HG03457 (cell line): ENCODE data around the gene RALGPS1.
"Not testable (repeated sequence)": the region's sequence is repeated elsewhere in the genome, so short reads cannot be mapped to it uniquely, and the experiment has no call there.

Source experiments
- ATAC-seq: cut with Tn5 transposase; IDR thresholded peaks from one replicate; pipeline ENCODE4 v1.9.1; 2021; ENCODE audit warnings: moderate number of reproducible peaks; ENCODE audit not compliant: unreplicated experiment

Gene RALGPS1

DNA sequence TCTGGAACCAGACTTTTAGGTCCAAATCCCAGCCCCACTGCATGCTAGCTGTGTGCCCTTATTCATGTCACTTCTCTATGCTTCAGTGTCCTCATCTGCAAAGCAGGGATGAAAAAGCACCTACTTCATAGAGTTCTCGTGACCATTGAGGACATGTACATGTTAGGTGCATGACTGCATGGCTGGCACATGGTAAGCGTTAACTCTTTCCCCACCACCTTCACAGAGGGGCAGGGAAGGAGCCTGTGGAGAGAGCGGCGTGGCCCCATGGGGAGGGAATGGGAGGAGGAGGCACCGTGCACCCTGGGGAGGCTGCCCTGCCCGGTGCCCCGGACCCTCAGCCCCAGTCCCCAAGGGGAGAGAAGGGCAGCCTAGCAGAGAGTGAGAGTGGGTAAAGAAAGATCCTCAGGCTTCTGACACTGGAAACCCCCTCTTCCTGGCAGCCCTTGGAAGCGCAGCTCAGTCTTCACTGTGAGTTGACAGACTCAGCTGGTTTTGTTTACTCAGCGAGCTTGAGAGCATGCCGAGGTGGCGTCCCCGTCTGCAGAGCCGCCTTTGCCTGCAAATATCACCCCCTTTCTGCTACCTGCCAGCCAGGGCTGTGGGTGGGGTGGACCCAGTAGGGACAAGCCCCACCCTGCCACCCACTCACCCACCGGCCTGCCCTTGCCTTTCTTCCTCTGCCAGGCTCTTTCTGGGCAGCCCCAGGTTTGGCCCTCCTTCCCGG is 218.5 kb downstream of the RALGPS1 start:
- ATAC-seq: no peak

DNA sequence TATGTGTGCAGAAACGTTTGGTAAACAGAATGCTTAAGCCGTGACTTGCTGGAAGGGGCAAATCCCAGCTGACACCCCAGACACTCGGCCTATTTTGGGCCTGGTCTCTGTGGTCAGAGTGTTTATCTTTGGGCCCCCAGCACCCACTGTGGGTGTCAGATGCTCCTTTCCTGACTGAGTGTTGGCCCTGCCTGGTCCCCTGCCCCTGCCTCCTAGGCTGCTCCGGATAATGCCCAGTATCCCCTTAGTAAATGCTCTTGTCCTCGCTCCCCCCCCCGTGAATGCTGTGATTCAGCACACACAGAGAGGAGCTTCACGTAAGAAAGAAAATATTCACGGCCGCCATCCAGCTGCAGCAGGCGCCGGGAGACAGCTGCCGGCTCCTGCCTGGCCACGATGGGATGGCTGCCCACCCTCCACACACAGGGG is 219.2 kb downstream of the RALGPS1 start:
- ATAC-seq: no peak

DNA sequence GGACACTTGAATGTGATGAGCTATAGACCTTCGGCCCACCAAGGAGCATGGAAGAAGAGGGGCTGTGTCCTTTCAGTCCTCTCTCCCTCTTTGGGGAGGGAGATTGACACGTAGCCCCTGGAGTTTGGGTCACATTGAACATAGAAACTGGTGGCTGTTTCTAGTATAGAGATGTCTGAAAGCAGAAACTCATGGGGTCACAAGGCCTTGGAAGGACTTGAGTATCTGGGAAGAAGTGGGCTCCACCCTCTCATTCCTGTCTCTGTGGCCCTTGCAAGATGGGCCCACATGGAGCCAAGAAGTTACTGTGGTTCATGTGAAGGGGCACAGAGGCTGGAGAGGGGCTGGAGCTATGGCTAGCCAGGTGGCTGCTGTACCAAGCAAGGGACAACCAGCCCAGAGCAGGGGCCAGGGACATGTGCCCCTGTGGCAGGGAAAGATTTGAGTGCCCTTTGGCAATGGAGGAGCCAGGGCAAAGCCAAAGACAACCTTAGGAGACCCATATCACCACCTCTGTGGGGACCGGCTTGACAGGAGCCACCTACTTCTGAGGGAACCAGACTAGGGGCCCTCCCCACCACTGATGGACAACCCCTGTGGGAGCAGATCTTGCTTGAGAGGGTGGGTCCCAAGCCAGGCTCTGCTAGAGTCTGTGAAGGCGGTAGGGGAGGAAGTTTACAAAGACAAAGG is 220.6 kb downstream of the RALGPS1 start:
- ATAC-seq: no peak

DNA sequence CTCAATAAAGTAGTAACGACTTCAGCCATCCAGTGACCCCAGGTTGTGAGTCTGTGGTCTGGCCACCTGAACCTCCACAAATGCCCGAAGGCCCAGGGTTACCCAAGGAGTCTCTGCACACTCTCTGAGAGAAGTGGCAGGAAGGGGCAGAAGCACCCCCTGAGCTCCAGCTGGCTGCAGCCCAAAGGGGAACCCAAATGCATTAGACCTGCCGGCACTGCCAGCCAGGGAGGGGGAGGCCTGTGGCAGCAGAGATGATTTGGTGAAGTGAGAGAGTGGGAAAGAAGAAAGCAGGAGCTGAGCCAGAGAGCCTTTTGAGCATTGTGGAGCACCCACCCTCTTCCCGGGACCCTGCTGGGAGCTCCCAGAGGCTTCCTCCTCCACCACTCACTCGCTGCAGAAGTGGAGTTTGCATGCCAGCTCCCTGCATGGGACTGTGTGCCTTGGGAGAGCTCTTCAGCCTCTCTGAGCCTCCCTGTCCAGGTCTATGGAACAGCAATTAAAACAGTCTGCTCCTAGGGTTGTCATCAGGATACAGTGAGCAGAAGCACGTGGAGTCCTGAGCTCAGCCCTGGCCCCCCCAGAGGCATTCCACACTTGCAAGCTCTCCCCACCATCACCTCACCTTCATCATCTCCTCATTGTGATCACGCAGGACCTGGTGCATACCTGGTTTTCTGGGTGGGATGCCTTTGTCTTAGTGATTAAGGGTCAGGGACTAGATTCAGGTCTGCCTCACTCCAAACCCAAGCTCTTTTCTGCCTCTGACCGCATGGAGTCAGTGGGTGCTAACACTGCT is 221.7 kb downstream of the RALGPS1 start:
- ATAC-seq: no peak

DNA sequence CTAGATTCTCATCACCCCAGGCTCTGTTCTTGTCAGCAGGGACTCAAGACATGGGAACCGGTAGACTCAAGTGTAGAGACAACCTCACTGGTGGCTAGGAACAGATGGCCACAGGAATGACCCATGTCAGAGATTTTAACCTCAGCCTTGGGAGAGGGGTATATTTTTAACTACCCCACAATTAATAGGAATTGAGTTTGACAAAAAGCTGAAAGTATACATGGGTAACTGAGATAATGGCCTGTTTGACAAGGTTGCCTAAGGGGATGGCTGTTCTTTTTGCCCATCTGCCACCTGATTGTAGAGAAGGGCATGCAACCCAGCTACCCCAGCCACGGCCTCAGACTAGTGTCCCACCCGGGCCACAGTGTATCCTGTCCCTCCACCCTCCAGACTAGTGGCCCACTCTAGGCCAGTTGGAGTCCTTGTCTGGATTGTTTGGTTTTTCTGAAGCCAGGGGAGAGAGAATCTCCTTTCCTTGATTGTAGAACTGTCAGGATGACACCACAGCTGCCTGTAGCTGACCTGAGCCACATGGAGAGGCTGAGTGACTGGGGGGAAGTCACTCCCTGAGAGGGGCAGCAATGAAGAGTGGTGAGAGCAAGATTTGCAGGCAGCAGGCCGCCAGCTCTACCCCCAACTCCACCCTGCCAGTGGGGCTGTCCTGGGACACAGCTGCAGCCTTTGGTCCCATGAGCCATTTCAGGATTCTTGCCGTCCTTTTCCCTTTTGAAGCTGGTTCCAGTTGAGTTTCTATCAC is 222.5 kb downstream of the RALGPS1 start:
- ATAC-seq: no peak

DNA sequence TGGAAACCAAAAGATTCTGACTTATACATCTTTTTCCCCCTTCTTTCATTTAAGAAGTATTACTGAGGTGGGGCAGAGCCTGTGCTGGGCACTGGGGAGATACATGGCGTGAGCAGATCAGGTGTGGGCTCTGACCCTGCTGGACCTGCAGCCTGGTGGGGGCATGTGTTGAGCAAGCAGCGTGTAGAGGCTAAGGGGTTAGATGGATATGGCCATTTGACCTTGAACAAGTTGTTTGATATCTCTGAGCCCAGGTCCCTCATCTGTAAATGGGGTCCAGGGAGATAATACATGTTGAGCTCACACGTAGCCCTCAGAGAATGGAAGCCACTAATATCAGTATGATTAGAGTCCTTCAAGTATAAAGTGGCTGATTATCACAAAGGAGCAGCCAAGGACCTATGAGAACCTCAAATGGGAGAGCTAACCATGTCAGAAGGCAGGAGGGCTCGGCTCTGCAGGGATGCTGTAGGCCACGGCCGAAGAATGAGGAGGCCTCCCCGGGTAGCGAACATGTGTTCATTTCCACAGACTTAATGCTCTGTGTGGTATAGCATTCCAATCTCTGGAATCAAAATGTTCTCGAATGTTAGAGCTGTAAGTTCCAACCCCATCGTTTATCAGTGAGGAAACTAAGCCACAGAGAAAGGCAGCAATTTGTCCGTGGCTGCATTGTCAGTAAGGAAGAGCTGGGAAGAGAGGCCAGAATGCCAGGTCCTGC is 223.2 kb downstream of the RALGPS1 start:
- no peak for ATAC-seq

DNA sequence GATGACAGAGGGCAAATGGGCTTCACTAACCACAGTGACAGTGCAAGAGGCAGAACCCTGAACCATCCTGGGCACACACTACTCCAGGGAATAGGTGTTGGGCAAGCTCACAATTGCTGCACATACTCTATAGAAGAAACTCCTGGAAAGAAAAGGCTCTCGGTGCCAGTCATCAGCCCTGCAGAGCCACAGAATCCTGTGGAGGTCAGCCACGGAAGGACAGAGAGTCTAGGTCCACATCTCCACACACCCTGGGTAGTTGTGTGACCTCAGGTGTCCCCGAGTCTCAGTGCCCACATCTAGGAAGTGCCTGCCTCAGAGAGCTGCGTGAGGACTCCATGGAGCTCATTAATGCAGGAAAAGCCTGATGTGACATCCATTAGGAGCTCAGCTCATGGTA is 223.9 kb downstream of the RALGPS1 start:
- ATAC-seq: no peak

DNA sequence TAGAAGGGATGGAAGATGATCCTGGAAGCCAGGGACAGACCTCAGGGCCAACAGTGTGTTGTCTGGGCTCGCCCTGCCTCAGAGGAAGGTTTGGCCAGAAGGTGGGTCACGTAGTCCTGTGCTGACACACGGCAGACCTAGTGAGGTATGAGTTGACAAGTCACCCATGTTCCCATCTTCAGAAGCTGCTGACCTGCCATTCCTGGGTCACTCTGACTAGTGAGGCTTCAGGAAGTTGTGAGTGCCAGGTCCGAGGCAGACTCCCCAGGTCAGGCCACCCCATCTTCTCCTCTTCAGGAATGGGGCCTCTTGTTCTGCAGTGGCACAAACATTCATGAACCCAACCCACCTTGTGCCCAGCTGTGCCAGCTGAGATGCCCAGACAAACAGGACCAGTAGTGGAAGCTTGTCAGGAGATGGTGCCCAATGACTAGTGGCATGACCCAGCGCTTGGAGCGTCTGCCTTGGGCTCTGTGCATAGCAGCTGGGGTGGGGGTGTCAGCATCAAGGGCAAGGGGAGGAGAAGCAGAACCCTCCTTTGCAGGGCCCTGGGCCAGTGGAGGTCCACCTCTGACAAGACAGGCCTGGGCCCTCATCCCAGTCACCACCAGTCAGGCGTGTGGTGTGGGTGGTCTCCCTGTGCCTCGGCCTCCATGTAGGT is 224.6 kb downstream of the RALGPS1 start:
- no peak for ATAC-seq

DNA sequence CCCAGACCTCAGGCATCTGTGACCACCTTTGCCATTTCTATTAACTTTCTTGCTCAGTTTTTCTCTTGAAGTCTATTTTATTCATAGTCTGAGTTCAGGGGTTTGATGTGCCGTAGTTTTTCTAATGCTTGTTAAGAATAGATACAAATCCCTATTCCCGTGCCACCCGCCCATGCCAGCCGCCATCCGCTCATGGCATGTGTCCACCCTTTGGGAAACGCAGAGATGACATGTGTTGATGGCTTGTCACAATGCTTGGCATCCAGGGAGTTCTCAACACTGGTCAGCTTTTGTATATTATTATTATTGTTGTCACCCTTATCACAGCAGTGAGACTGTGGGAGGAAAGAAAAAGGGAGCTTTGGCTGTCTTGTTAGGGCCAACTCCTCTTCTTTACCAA is 225.2 kb downstream of the RALGPS1 start:
- no peak for ATAC-seq

DNA sequence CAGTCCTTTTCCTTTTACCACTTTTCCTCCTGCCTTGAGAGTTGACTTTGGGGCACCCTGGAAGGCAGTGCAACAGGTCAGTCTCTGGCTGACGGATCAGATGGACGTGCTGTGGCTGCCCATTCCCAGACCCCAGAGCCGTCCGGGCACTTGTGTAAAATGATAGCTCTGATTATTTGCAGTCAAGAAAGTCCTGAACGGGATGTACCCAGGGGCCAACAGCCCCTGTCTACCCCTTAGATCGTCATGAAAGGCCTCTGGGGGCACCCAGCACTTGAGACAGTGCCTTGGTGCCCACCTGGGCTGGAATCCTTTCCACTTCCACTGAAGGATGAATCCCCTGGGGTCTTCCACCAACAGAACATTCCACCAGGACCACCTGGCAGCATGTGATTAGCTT is 225.6 kb downstream of the RALGPS1 start:
- no peak for ATAC-seq

DNA sequence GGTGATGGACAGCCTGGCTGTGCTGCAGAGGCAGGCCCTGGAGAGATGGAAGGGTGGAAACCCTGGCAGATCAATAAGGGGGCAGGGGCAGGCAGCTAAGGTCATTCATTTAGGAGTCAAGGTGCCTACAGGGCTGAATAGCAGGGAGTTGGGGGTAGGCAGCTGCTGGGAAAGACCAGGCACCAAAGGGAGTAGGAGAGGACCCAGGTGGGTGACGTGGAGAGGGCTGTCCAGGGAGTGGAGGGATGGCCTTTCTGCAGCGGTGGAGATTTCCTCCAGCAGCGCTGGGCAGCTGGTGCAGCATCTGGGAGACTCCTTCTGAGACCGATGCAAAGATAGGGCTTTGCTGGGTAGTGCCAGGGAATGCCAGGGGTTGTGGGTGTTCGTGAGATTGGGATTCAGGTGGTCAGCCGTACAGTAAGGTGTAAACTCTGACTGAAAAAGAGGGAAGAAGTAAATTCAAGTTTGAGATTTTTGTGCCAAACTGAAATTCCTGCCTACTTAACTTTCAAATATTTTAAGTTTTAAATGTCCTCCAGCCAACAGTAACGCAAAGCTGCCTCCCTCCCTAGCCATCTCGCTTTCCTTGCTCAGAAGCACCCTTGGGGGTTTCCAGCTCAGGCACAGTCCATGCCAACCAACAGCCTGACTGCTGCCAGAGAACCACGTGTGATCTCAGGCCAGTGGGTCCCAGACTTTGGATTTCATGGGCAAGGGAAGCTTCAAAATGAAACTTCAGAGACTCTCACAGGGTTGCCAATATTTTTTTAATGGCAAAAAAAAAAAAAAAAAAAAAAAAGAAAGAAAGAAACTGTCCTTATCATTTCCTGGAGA is 226.5 kb downstream of the RALGPS1 start:
- no peak for ATAC-seq

DNA sequence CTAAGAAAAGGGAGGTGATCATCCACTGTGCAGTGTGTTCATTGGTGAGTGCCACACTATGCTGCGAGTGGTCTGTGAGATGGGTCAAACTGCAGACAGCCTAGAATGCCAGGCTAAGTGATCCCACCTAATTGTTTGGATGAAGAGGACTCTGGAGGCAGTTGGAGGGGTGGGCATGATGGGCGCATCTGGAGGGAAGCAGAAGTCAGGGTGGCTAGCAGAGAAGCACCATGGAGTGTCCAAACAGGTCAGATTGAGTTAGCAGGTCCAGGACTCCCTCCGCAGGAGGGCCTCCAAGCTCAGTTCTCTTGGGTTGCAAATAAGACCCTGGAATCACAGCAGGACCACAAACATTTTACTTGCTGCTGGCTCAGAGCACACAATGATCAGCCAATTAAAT is 227.7 kb downstream of the RALGPS1 start:
- no peak for ATAC-seq

DNA sequence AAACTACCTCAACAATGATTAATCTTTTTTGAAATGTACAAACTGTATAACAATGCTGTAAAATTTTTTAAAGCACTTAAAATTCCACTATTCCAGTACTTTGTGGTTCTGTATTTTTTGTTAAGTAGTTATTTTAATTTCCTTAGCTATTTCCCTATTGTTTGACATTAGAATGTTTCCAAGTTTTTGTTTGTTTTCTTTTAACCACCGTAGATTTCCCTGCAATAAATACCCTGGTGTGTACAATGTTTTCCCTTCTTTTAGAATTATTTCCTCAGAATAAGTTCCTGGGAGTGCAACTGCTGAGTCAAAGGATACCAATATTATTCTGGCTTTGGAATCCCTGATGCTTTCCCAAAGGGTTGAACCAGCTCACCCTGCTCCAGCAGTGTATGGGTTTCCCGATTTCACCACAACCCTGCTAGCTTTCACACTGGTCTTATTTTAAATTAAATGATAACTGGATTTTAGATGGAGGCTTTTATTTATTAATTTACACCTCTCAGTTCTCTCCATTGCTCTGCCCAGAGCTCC is 228.4 kb downstream of the RALGPS1 start:
- ATAC-seq: no peak

DNA sequence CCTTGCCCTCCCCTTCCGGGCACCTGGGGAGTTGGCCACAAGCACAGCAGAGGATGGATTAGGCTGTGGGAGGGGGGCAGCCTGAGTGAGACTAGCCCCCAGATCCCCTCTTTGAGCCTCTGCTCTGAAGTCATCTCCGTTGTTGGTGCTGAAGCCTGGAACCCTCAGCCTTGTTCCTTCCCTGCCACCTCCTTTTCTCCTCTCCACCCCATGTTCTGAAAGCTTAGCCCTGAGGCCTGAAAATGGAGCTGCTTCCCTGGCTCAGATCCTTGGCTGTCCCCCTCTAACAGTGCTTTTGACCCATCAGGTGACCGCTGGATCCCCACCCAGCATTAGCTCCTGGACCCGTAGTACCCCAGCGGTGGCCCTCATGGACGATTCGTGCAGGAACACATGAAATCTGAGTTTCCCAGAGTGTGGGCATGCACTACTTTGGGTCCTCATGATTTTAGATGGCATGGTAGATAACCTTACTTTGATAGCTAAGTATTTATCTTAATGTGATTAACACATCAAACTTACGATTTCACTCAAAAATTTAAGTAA is 229.4 kb downstream of the RALGPS1 start:
- no peak for ATAC-seq

DNA sequence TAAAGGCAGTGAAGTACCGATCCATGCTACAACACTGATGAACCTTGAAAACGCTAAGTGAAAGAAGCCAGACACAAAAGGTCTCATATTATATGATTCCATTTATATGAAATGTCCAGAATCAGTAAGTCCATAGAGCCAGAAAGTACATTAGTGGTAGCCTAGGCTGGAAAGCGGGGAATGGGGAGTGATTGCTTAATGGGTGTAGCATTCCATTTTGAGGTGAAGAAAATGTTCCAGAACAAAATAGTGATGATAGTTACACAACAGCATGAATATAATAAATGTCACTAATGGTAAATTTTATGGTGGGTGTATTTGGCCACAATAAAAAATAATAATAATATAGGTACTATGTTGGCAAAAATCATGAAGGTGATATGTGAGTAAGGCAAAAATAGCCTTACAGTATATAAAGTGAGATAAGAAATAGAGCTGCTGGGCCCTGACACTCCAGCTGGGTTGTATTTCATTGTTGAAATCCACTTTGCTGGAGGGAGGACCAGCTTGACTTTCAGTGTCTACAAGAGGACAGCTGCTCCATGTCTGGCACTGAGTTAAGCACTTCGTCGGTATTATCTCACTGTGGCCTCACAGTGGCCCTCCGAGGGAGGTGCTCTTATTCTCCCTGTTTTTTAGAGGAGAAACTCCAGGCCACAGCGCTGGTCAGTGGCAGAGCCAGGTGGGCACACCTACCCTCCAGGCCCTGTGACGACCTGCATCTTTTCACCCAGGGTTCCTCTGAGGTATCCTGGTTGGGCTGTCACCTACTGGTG is 230.3 kb downstream of the RALGPS1 start:
- ATAC-seq: no peak

DNA sequence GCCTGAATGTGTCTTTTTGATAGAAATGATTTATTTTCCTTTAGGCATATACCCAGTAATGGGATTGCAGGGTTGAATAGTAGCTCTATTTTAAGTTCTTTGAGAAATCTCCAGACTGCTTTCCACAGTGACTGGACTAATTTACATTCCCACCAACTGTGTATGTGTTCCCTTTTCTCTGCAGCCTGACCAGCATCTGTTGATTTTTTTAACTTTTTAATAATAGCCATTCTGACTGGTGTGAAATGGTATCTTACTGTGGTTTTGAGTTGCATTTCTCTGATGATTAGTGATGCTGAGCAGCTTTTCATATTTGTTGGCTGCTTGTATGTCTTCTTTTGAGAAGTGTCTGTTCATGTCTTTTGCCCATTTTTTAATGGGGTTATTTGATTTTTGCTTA is 232.3 kb downstream of the RALGPS1 start:
- ATAC-seq: not testable (repeated sequence)

DNA sequence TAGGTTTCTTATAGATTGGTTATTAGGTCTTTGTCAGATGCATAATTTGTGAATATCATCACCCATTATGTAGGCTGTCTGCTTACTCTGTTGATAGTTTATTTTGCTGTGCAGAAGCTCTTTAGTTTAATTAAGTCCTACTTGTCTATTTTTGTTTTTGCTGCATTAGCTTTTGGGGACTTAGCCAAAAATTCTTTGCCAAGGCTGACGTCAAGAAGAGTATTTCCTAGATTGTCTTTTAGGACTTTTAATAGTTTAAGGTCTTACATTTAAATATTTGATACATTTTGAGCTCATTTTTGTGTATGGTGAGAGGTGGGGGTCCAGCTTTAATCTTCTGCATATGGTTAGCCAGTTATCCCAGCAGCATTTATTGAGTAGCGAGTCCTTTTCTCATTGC is 232.7 kb downstream of the RALGPS1 start:
- no peak for ATAC-seq

DNA sequence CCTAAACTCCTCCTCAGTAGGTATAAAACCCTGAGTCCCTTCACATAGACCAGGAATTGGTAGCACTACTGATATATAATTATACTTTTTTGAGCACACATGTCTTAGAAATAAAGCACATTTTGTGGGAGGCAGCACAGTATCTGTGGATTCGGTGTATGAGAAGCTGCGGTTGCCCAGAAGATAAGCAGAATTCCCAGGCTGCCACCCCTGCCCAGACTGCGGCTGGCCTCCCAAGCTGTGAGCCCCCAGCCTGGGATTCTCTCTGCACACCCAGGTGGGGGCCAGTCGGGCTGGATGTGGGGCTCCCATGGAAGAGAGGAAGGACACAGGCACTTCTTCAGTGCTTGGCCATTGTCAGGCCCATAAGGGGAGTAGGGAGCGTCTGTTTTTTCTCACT is 233.4 kb downstream of the RALGPS1 start:
- ATAC-seq: no peak
